Activated CD8-positive, alpha-beta T cell treated with anti-CD3 and anti-CD28 coated beads for 36 hours (primary cell): ENCODE measurements around the gene RPP25L. TPM values are rescaled to one million over a fixed set of nuclear protein-coding genes. Genes with fewer than 3 reads are reported as not detected.

Source experiments
- ATAC-seq: fragments of 200-7000 bp; cut with Tn5 transposase; one replicate; pipeline ENCODE4 v1.10.0; 2021; ENCODE audit warnings: mild to moderate bottlenecking, moderate library complexity
- CTCF ChIA-PET: fragments of 350-600 bp; sonication (Branson Sonifier 250); formaldehyde crosslinking; loops from one replicate; lab custom pipeline; 2021; ENCODE audit warnings: antibody characterized with exemption; lab: Charles Lee
- POLR2A ChIA-PET: fragments of 350-600 bp; sonication (Branson Sonifier 250); formaldehyde crosslinking; loops from one replicate; lab custom pipeline; 2021; ENCODE audit warnings: antibody characterized with exemption; lab: Charles Lee
- DNase-seq: peaks from one replicate; pipeline ENCODE4 v3.0.0-alpha.2; 2020
- H3K27ac Mint-ChIP-seq: one replicate; pipeline ENCODE4 v1.8.0; 2021; ENCODE audit warnings: mild to moderate bottlenecking, mixed read lengths
- H3K27me3 Mint-ChIP-seq: one replicate; pipeline ENCODE4 v1.8.0; 2021; ENCODE audit warnings: mixed read lengths
- H3K36me3 Mint-ChIP-seq: one replicate; pipeline ENCODE4 v1.8.0; 2021; ENCODE audit warnings: low read depth, mixed read lengths
- H3K4me1 Mint-ChIP-seq: one replicate; pipeline ENCODE4 v1.8.0; 2021; ENCODE audit warnings: low read depth, mixed read lengths
- H3K4me3 Mint-ChIP-seq: one replicate; pipeline ENCODE4 v1.8.0; 2021; ENCODE audit warnings: mild to moderate bottlenecking, moderate library complexity, mixed read lengths
- H3K9me3 Mint-ChIP-seq: one replicate; pipeline ENCODE4 v1.8.0; 2021; ENCODE audit warnings: mixed read lengths
- intact Hi-C: fragments of 100-400 bp; cut with micrococcal nuclease; formaldehyde crosslinking; loops from one replicate; pipeline ENCODE4 v1.10.0; 2022
- total RNA-seq, 2 experiments: library from RNA; stranded (reverse); gene quantifications; one replicate each; pipeline ENCODE4 v1.2.3, GENCODE V29; 2021
- TF ChIP-seq, protein P1 (sequence below): fragments of 200-600 bp; IDR thresholded peaks from one replicate; pipeline ENCODE4 v1.8.0; 2022; ENCODE audit warnings: antibody characterized with exemption, mild to moderate bottlenecking

The RPP25L gene
- total RNA-seq, 2 experiments from 2014 or later, result 37.9 to 38.7 TPM

- H3K4me3 Mint-ChIP-seq, result peak overlapping the region; percentile 80
- intact Hi-C loops, result no loop called here
- peaks cover 28% of the 10 kb centered on the region for H3K36me3 Mint-ChIP-seq
- H3K4me1 Mint-ChIP-seq, result peaks cover 30% of the 10 kb centered on the region
- H3K27me3 Mint-ChIP-seq, result no peaks in the 10 kb centered on the region
- POLR2A ChIA-PET, result interaction anchor here (1.0 to 4.2 kb wide), 6 partner anchors 12 to 189 kb away, joined by 3 to 63 read pairs (median 4); partner anchors contain the start of genes CCL27, DNAI1, FAM219A and SIGMAR1
- CTCF ChIA-PET, result interaction anchor here (1.8 to 10.0 kb wide), 3 partner anchors 13 to 36 kb away, joined by 7 to 133 read pairs (median 54); partner anchors contain the start of genes CCL27, RPP25L and SIGMAR1
- peak; percentile 14 for DNase-seq
- peak overlapping the region; percentile 85 for H3K27ac Mint-ChIP-seq
- no peak for ATAC-seq
- TF ChIP-seq, protein P1, sequence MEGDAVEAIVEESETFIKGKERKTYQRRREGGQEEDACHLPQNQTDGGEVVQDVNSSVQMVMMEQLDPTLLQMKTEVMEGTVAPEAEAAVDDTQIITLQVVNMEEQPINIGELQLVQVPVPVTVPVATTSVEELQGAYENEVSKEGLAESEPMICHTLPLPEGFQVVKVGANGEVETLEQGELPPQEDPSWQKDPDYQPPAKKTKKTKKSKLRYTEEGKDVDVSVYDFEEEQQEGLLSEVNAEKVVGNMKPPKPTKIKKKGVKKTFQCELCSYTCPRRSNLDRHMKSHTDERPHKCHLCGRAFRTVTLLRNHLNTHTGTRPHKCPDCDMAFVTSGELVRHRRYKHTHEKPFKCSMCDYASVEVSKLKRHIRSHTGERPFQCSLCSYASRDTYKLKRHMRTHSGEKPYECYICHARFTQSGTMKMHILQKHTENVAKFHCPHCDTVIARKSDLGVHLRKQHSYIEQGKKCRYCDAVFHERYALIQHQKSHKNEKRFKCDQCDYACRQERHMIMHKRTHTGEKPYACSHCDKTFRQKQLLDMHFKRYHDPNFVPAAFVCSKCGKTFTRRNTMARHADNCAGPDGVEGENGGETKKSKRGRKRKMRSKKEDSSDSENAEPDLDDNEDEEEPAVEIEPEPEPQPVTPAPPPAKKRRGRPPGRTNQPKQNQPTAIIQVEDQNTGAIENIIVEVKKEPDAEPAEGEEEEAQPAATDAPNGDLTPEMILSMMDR, result no peak
- no peaks in the 10 kb centered on the region for H3K9me3 Mint-ChIP-seq
Observed at GRCh38 chr9:34647651-34648050, 35.8 kb upstream of the RPP25L start.

- Mint-ChIP-seq H3K36me3 (peaks cover 25% of the 10 kb centered on the region), H3K27me3 (no peaks in the 10 kb centered on the region), H3K4me3 (peak overlapping the region; percentile 80), H3K27ac (peak overlapping the region; percentile 85), H3K4me1 (peaks cover 24% of the 10 kb centered on the region), H3K9me3 (no peaks in the 10 kb centered on the region)
- intact Hi-C loops, result no loop called here
- CTCF ChIA-PET, result interaction anchor here (0.9 to 10.0 kb wide), 14 partner anchors 11 to 465 kb away, joined by 3 to 133 read pairs (median 4); partner anchors contain the start of genes CCL27, DCTN3, RPP25L and SIGMAR1
- DNase-seq (no peak), ATAC-seq (no peak)
- TF ChIP-seq, protein P1, result peak; percentile 2
- POLR2A ChIA-PET, result interaction anchor here (0.8 to 4.2 kb wide), 11 partner anchors 9 to 189 kb away, joined by 3 to 63 read pairs (median 3); partner anchors contain the start of genes CCL27, DCTN3, DNAI1 and FAM219A
Observed at GRCh38 chr9:34647084-34647403, 35.1 kb upstream of the RPP25L start.

DNA sequence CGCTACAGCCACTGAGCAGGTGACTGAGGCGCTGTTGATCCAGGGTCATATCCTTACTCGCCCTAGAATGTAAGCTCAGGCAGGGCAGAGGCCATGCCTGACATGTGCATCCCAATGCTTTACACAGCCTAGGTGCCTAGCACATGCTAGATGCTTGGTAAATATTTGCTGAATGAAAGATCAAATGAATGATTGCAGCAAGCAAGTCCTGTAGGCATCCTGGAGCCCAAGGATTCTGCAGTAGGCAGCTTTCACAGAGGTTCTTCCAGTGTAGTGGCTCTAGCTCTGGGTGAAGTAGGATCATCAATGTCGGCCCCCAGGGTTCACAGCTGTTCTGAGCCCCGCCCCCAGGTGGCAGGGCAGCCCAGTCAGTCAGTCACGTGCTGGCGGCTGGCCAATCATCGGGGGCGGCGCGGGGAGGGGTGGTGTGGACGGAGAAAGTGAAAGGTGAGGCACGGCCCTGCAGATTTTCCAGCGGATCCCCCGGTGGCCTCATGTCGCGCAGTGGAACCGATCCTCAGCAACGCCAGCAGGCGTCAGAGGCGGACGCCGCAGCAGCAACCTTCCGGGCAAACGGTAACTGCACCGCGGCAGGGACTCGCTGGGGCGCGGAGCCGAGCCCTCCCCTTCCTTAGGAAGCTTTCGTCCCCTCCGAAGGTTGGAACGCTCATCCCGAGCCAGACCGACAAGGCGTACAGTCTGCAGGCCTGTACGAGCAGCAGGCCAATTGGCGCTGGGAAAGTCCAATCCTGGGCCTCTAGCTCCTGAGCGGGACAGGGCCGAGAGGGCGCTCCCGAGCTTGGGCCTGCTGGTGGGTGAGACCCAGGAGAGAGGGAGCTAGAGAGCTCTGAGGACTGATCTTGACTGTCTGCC lies 34.5 kb upstream of the RPP25L start, which contains the start of gene GALT:
GALT (plus strand) TSS at position 465 of the 873 bp plus-strand sequence; CDS start at position 495, 30 bp downstream.
- peak; percentile 90 for ATAC-seq
- Mint-ChIP-seq H3K4me1 (peaks cover 22% of the 10 kb centered on the region), H3K27me3 (no peaks in the 10 kb centered on the region), H3K36me3 (peaks cover 25% of the 10 kb centered on the region), H3K27ac (peak within 1 kb of the TSS; percentile 85), H3K4me3 (peak within 1 kb of the TSS; percentile 80), H3K9me3 (no peaks in the 10 kb centered on the region)
- TF ChIP-seq, protein P1, result peak; percentile 61
- intact Hi-C loops, result no loop called here
- DNase-seq, result peak; percentile 98
- CTCF ChIA-PET, result interaction anchor here (0.6 to 10.0 kb wide), 15 partner anchors 11 to 466 kb away, joined by 3 to 133 read pairs (median 4); partner anchors contain the start of genes CCL27, DCTN3, RPP25L and SIGMAR1
- POLR2A ChIA-PET, result interaction anchor here (0.8 to 4.2 kb wide), 12 partner anchors 9 to 188 kb away, joined by 3 to 63 read pairs (median 4); partner anchors contain the start of genes CCL27, DCTN3, DNAI1 and FAM219A

- TF ChIP-seq, protein P1, result no peak
- ATAC-seq, result no peak
- H3K36me3 Mint-ChIP-seq, result peaks cover 22% of the 10 kb centered on the region
- CTCF ChIA-PET, result interaction anchor here (1.0 to 10.0 kb wide), 6 partner anchors 10 to 241 kb away, joined by 3 to 133 read pairs (median 13); partner anchors contain the start of genes CCL27 and SIGMAR1
- POLR2A ChIA-PET, result interaction anchor here (0.8 to 1.2 kb wide), 4 partner anchors 11 to 28 kb away, joined by 3 to 4 read pairs (median 3); no protein-coding TSS in a partner anchor
- DNase-seq, result no peak
- no peak overlapping the region for H3K4me3 Mint-ChIP-seq
- no peaks in the 10 kb centered on the region for H3K27me3 Mint-ChIP-seq
- no peak overlapping the region for H3K27ac Mint-ChIP-seq
- intact Hi-C loops, result no loop called here
- peaks cover 23% of the 10 kb centered on the region for H3K4me1 Mint-ChIP-seq
- H3K9me3 Mint-ChIP-seq, result no peaks in the 10 kb centered on the region
Observed at GRCh38 chr9:34644766-34645314, 32.9 kb upstream of the RPP25L start.
